B cell (primary cell): ENCODE results near the gene ZNF532. TPM values are rescaled to one million over a fixed set of nuclear protein-coding genes. Genes with fewer than 3 reads are reported as not detected.
A peak's percentile ranks its signal among the peaks of the same experiment; 100 is the strongest.

ENCODE experiments used
- ATAC-seq: fragments of 200-7000 bp; cut with Tn5 transposase; one replicate; pipeline ENCODE4 v1.10.0; 2021; ENCODE audit warnings: low read depth, mild to moderate bottlenecking, moderate number of reproducible peaks, moderate library complexity
- CTCF ChIA-PET: fragments of 350-600 bp; sonication (Branson Sonifier 250); formaldehyde crosslinking; loops from one replicate; lab custom pipeline; 2021; ENCODE audit warnings: antibody characterized with exemption, inconsistent platforms; lab: Charles Lee
- POLR2A ChIA-PET: fragments of 350-600 bp; sonication (Branson Sonifier 250); formaldehyde crosslinking; loops from one replicate; lab custom pipeline; 2021; ENCODE audit warnings: antibody characterized with exemption; lab: Charles Lee
- DNase-seq: peaks from one replicate; pipeline ENCODE4 v3.0.0; 2013
- H2AFZ ChIP-seq: 2 replicates; pipeline ENCODE4 v1.6.1; 2012; ENCODE audit warnings: mild to moderate bottlenecking, low read depth, low read length; ENCODE audit not compliant: insufficient read depth, poor library complexity, severe bottlenecking
- H3K27ac ChIP-seq, 2 donors: 1 replicate in 1 of 2; 2 replicates in 1 of 2; pipeline ENCODE4 v1.5.1; 2012 to 2013; ENCODE audit warnings: low read length in 2 of 2, mild to moderate bottlenecking in 2 of 2, moderate library complexity in 1 of 2
- H3K27me3 ChIP-seq, 4 experiments: fragments of 200-600 bp in 1 of 4; sonication (generic) in 1 of 4; replicated peaks in 1 of 4; 1 replicate in 2 of 4; 2 replicates in 2 of 4; pipeline versions ENCODE4 v1.6.1 to v1.7.0; 2013 to 2016; ENCODE audit warnings: low read length in 3 of 4, mild to moderate bottlenecking in 2 of 4, mixed read lengths in 1 of 4, moderate library complexity in 1 of 4; ENCODE audit not compliant: insufficient read depth in 4 of 4, control insufficient read depth in 3 of 4; ENCODE audit errors: control extremely low read depth in 1 of 4
- H3K36me3 ChIP-seq, 2 experiments: replicated peaks in 1 of 2; 1 replicate in 1 of 2; 2 replicates in 1 of 2; pipeline versions ENCODE4 v1.6.1 to v1.7.1; 2013; ENCODE audit warnings: low read length in 1 of 2; ENCODE audit not compliant: insufficient read depth in 2 of 2, control insufficient read depth in 1 of 2; ENCODE audit errors: control extremely low read depth in 1 of 2, extremely low read depth in 1 of 2
- H3K4me1 ChIP-seq, 2 donors: fragments of 200-600 bp in 1 of 2; sonication (generic) in 1 of 2; 1 replicate in 1 of 2; 2 replicates in 1 of 2; pipeline versions ENCODE4 v1.5.1 to v1.6.1; 2013 to 2017; ENCODE audit warnings: low read length in 2 of 2; ENCODE audit not compliant: control insufficient read depth in 2 of 2, insufficient read depth in 2 of 2
- H3K4me2 ChIP-seq: replicated peaks from 2 replicates; pipeline ENCODE3; 2012; ENCODE audit warnings: mild to moderate bottlenecking, low read depth, low read length; ENCODE audit not compliant: poor library complexity, severe bottlenecking
- H3K4me3 ChIP-seq, 5 experiments: fragments of 200-600 bp in 1 of 5; sonication (generic) in 1 of 5; 1 replicate in 3 of 5; 2 replicates in 2 of 5; pipeline versions ENCODE4 v1.5.1 to v1.7.0; 2011 to 2016; ENCODE audit warnings: low read length in 4 of 5, mild to moderate bottlenecking in 4 of 5, low read depth in 2 of 5, control low read depth in 1 of 5, moderate library complexity in 1 of 5; ENCODE audit not compliant: insufficient read depth in 1 of 5; ENCODE audit errors: control extremely low read depth in 1 of 5, extremely low read depth in 1 of 5
- H3K79me2 ChIP-seq: fragments of 200-600 bp; sonication (generic); one replicate; pipeline ENCODE4 v1.6.0; 2016; ENCODE audit warnings: low read length; ENCODE audit not compliant: control insufficient read depth, insufficient read depth
- H3K9ac ChIP-seq: fragments of 200-600 bp; sonication (generic); 2 replicates; pipeline ENCODE4 v1.6.1; 2017; ENCODE audit warnings: mild to moderate bottlenecking, low read length, moderate library complexity
- H3K9me3 ChIP-seq, 3 donors: one replicate each; pipeline versions ENCODE4 v1.6.1 to v1.7.1; 2013; ENCODE audit warnings: low read length in 2 of 3; ENCODE audit not compliant: control insufficient read depth in 2 of 3, insufficient read depth in 1 of 3; ENCODE audit errors: control extremely low read depth in 1 of 3
- H4K20me1 ChIP-seq: 2 replicates; pipeline ENCODE4 v1.6.0; 2012; ENCODE audit warnings: mild to moderate bottlenecking, low read length; ENCODE audit not compliant: insufficient read depth, control insufficient read depth, poor library complexity, severe bottlenecking
- H3K27ac Mint-ChIP-seq: one replicate; pipeline ENCODE4 v1.8.0; 2021; ENCODE audit warnings: mixed read lengths
- H3K27me3 Mint-ChIP-seq: one replicate; pipeline ENCODE4 v1.8.0; 2021; ENCODE audit warnings: mixed read lengths
- H3K4me1 Mint-ChIP-seq: one replicate; pipeline ENCODE4 v1.8.0; 2021; ENCODE audit warnings: mixed read lengths
- H3K4me3 Mint-ChIP-seq: one replicate; pipeline ENCODE4 v1.8.0; 2021; ENCODE audit warnings: mixed read lengths
- H3K9me3 Mint-ChIP-seq: one replicate; pipeline ENCODE4 v1.8.0; 2022; ENCODE audit warnings: mixed read lengths; ENCODE audit not compliant: insufficient read depth
- EZH2 ChIP-seq: IDR thresholded peaks from 2 replicates; pipeline ENCODE4 v1.6.1; 2012; ENCODE audit warnings: borderline replicate concordance, low read depth, mild to moderate bottlenecking, moderate library complexity, low read length; ENCODE audit not compliant: insufficient read depth, poor library complexity, severe bottlenecking
- WGBS: methylation state at CpG from one replicate; pipeline ENCODE4 v1.1.5; 2013; ENCODE audit warnings: missing lambda C conversion rate; ENCODE audit not compliant: insufficient coverage; 5-methylcytosine and 5-hydroxymethylcytosine counted together
- intact Hi-C: fragments of 100-400 bp; cut with micrococcal nuclease; formaldehyde crosslinking; loops from one replicate; pipeline ENCODE4 v1.10.0; 2022
- polyA plus RNA-seq: library from polyadenylated mRNA; depleted of rRNA; stranded (reverse); fragments of >200 nt; gene quantifications from 2 replicates; pipeline ENCODE4 v1.2.3, GENCODE V29; 2012
- total RNA-seq, 2 donors: library from RNA; stranded (reverse); fragments of 120-200 nt in 1 of 2; gene quantifications; 1 replicate in 1 of 2; 2 replicates in 1 of 2; pipeline versions ENCODE4 v1.2.3 to v1.2.4, GENCODE V29; 2013 to 2022
- TF ChIP-seq, protein P1 (sequence below): fragments of 200-600 bp; IDR thresholded peaks from one replicate; pipeline ENCODE4 v1.8.0; 2022; ENCODE audit warnings: antibody characterized with exemption, mild to moderate bottlenecking

Gene ZNF532
- total and polyA plus RNA-seq, 2 donors (not counting 1 experiment from before 2014, with no cell fraction given): 58.2 to 104 TPM

DNA sequence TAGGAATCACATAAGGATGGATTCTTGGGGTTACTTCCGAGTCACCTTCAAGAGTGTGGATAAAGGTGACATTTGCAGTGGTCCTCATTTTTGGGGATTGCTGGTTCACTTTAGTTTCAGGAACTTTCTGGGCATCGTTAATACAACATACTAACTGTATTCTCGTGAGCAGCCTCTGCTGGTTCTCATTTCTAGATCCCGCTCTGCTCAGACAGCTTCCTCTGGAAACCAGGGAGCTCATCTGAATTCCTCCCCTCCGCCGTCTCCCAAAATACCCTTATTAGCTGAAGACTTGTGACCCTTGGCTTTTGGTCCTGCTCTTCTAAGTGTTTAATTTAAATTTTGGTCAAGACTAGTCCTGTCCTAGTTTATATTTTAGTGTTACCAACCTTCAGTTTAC lies 64.5 kb downstream of the ZNF532 start:
- no peak for ATAC-seq
- no peak for DNase-seq
- Mint-ChIP-seq H3K27ac (no peak overlapping the region), H3K4me1 (peaks cover 31% of the 10 kb centered on the region), H3K9me3 (no peaks in the 10 kb centered on the region), H3K4me3 (no peak overlapping the region), H3K27me3 (no peaks in the 10 kb centered on the region)
- H3K27me3 ChIP-seq: no peaks in the 10 kb centered on the region
- intact Hi-C loops: no loop called here
- H3K36me3 ChIP-seq: peaks cover 0 to 12% of the 10 kb centered on the region in 2 experiments
- no peak overlapping the region for H2AFZ ChIP-seq
- H3K9ac ChIP-seq: no peak overlapping the region
- TF ChIP-seq EZH2: no peak
- TF ChIP-seq, protein P1, sequence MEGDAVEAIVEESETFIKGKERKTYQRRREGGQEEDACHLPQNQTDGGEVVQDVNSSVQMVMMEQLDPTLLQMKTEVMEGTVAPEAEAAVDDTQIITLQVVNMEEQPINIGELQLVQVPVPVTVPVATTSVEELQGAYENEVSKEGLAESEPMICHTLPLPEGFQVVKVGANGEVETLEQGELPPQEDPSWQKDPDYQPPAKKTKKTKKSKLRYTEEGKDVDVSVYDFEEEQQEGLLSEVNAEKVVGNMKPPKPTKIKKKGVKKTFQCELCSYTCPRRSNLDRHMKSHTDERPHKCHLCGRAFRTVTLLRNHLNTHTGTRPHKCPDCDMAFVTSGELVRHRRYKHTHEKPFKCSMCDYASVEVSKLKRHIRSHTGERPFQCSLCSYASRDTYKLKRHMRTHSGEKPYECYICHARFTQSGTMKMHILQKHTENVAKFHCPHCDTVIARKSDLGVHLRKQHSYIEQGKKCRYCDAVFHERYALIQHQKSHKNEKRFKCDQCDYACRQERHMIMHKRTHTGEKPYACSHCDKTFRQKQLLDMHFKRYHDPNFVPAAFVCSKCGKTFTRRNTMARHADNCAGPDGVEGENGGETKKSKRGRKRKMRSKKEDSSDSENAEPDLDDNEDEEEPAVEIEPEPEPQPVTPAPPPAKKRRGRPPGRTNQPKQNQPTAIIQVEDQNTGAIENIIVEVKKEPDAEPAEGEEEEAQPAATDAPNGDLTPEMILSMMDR: no peak
- H3K4me1 ChIP-seq: peaks cover 12 to 14% of the 10 kb centered on the region in 2 donors
- H3K4me2 ChIP-seq: no peak overlapping the region
- H3K9me3 ChIP-seq: peaks cover 0 to 5% (median 4%) of the 10 kb centered on the region in 3 donors
- CTCF ChIA-PET: no interaction called here
- H3K4me3 ChIP-seq: no peak overlapping the region
- peaks cover 53% of the 10 kb centered on the region for H3K79me2 ChIP-seq
- peaks cover 13% of the 10 kb centered on the region for H4K20me1 ChIP-seq
- H3K27ac ChIP-seq: no peak overlapping the region
- 100% methylated on average over 3 of the region's 6 CpGs for WGBS
- POLR2A ChIA-PET: interaction anchor here (0.6 kb wide), 1 partner anchor 14 kb away, joined by 7 read pairs; no protein-coding TSS in a partner anchor

DNA sequence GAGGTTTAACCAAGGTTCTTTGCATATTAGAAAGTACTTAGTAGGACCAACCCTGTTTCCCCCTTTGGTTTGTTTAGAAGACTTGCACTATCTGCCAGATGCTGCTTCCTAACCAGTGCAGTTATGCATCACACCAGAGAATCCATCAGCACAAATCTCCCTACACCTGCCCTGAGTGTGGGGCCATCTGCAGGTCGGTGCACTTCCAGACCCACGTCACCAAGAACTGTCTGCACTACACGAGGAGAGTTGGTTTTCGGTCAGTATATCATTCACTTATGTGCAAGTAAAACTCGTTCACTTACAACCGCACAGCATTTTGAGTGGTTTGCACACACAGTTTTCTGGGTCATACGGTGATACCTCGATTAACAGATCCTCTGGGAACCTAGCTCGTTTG lies 69.7 kb downstream of the ZNF532 start:
- Mint-ChIP-seq H3K9me3 (peaks cover 2% of the 10 kb centered on the region), H3K4me3 (no peak overlapping the region), H3K4me1 (peaks cover 31% of the 10 kb centered on the region), H3K27ac (peak overlapping the region; percentile 21), H3K27me3 (no peaks in the 10 kb centered on the region)
- Histone ChIP-seq H3K4me3 (no peak overlapping the region), H3K36me3 (peaks cover 0 to 21% of the 10 kb centered on the region in 2 experiments), H3K9me3 (peaks cover 0 to 4% (median 2%) of the 10 kb centered on the region in 3 donors), H3K4me1 (peaks cover 10 to 14% of the 10 kb centered on the region in 2 donors), H3K4me2 (no peak overlapping the region), H3K27ac (no peak overlapping the region), H2AFZ (no peak overlapping the region), H3K27me3 (no peaks in the 10 kb centered on the region), H3K9ac (no peak overlapping the region), H3K79me2 (peaks cover 12% of the 10 kb centered on the region), H4K20me1 (peaks cover 8% of the 10 kb centered on the region)
- WGBS: 96% methylated on average over 9 of the region's 9 CpGs
- ChIA-PET POLR2A (no interaction called here), CTCF (interaction anchor here (1.2 to 1.6 kb wide), 3 partner anchors 12 to 136 kb away, joined by 3 to 4 read pairs (median 3); no protein-coding TSS in a partner anchor)
- ATAC-seq (no peak), DNase-seq (no peak)
- no peak for TF ChIP-seq EZH2
- TF ChIP-seq, protein P1: no peak
- intact Hi-C loops: no loop called here
